ENCODE results near the gene NEDD4. TPM values are rescaled to one million over a fixed set of nuclear protein-coding genes. Genes with fewer than 3 reads are reported as not detected.

The NEDD4 gene
- polyA plus RNA-seq, 1 of the 3 experiments (the other 2 are of a cell fraction) = 12.9 TPM

- TF ChIP-seq TAF1 (IDR thresholded peaks at IDR 0.05; ENCODE audit: borderline replicate concordance, low read depth, low read length) (no peak), CHD2 (IDR thresholded peaks at IDR 0.05; ENCODE audit: low read length, partially characterized antibody) (no peak), GABPA (IDR thresholded peaks at IDR 0.05; ENCODE audit: low read depth) (no peak), RAD21 (IDR thresholded peaks at IDR 0.05; ENCODE audit: low read length) (no peak), MAX (IDR thresholded peaks at IDR 0.05; ENCODE audit: low read depth) (no peak), EZH2phosphoT487 (IDR thresholded peaks at IDR 0.05; ENCODE audit: borderline replicate concordance, low read depth) (no peak)
Measured at GRCh38 chr15:56032373-56032772, 39.0 kb upstream of the NEDD4 start (continued).

GRCh38 chr15:56031836-56032235, 38.4 kb upstream of the NEDD4 start:
- Histone ChIP-seq H3F3A (replicated peaks; ENCODE audit: insufficient read depth) (no peaks in the 10 kb centered on the region), H3K36me3 (replicated peaks in 1 of 2; ENCODE audit: control insufficient read depth in 1 of 2, insufficient read depth in 2 of 2, low read length in 1 of 2) (no peaks in the 10 kb centered on the region), H4K20me1 (ENCODE audit: insufficient read depth) (no peaks in the 10 kb centered on the region), H3K4me3 (ENCODE audit: low read depth in 2 of 2, low read length in 1 of 2) (no peak overlapping the region), H3K9me3 (no peaks in the 10 kb centered on the region), H3K27ac (ENCODE audit: low read depth in 2 of 2, low read length in 1 of 2) (no peak overlapping the region), H3K4me2 (no peak overlapping the region), H3K4me1 (ENCODE audit: control insufficient read depth in 1 of 2, insufficient read depth in 2 of 2, low read depth in 1 of 2, low read length in 1 of 2) (no peaks in the 10 kb centered on the region), H3K9me2 (no peaks in the 10 kb centered on the region), H3K27me3 (ENCODE audit: insufficient read depth) (no peaks in the 10 kb centered on the region), H3K9ac (no peak overlapping the region), H3K79me2 (ENCODE audit: insufficient read depth) (no peaks in the 10 kb centered on the region), H2AFZ (ENCODE audit: low read depth) (no peak overlapping the region)
- POLR2A ChIA-PET = no interaction called here
- WGBS (ENCODE audit: low lambda C conversion rate) = 92% methylated on average over 6 of the region's 6 CpGs
- CTCF ChIA-PET = no interaction called here
- DNase-seq = no peak
- TF ChIP-seq GATA2 (CRISPR knock-in tag; IDR thresholded peaks at IDR 0.05) (no peak), FOXJ3 (CRISPR knock-in tag; IDR thresholded peaks at IDR 0.05) (no peak), TCF12 (IDR thresholded peaks at IDR 0.05) (no peak), CTCF (IDR thresholded peaks at IDR 0.05) (no peak), USF1 (IDR thresholded peaks at IDR 0.05; ENCODE audit: borderline replicate concordance, low read depth) (no peak), FOXM1 (IDR thresholded peaks at IDR 0.05; ENCODE audit: low read depth) (no peak), CHD2 (IDR thresholded peaks at IDR 0.05; ENCODE audit: low read length, partially characterized antibody) (no peak), YY1 (IDR thresholded peaks at IDR 0.05; ENCODE audit: low read depth) (no peak), NFIC (IDR thresholded peaks at IDR 0.05; ENCODE audit: borderline replicate concordance) (no peak), RXRA (IDR thresholded peaks at IDR 0.05; ENCODE audit: borderline replicate concordance, low read depth) (no peak), FOSL2 (IDR thresholded peaks at IDR 0.05; ENCODE audit: borderline replicate concordance, low read depth) (no peak), MAX (IDR thresholded peaks at IDR 0.05; ENCODE audit: low read depth) (no peak), NRF1 (IDR thresholded peaks at IDR 0.05; ENCODE audit: low read depth, low read length) (no peak), RCOR1 (IDR thresholded peaks at IDR 0.05; ENCODE audit: low read length) (no peak)
